Lower leg skin (tissue), 3 donors: Measurements from ENCODE around the gene TES.

Source experiments
- POLR2A ChIP-seq, 2 donors: fragments of 450-650 bp; IDR thresholded peaks; one replicate each; pipeline ENCODE4 v1.6.1; 2016 to 2017; ENCODE audit warnings: antibody characterized with exemption in 2 of 2, mild to moderate bottlenecking in 1 of 2, moderate library complexity in 1 of 2
- TF ChIP-seq, protein P1 (sequence below), 3 donors: fragments of 450-650 bp; IDR thresholded peaks; one replicate each; pipeline ENCODE4 v1.5.1; 2016; ENCODE audit warnings: antibody characterized with exemption in 3 of 3, mild to moderate bottlenecking in 3 of 3, moderate library complexity in 2 of 3

GRCh38 chr7:116198748-116199410, 11.5 kb upstream of the TES start:
- TF ChIP-seq, protein P1, sequence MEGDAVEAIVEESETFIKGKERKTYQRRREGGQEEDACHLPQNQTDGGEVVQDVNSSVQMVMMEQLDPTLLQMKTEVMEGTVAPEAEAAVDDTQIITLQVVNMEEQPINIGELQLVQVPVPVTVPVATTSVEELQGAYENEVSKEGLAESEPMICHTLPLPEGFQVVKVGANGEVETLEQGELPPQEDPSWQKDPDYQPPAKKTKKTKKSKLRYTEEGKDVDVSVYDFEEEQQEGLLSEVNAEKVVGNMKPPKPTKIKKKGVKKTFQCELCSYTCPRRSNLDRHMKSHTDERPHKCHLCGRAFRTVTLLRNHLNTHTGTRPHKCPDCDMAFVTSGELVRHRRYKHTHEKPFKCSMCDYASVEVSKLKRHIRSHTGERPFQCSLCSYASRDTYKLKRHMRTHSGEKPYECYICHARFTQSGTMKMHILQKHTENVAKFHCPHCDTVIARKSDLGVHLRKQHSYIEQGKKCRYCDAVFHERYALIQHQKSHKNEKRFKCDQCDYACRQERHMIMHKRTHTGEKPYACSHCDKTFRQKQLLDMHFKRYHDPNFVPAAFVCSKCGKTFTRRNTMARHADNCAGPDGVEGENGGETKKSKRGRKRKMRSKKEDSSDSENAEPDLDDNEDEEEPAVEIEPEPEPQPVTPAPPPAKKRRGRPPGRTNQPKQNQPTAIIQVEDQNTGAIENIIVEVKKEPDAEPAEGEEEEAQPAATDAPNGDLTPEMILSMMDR (IDR thresholded peaks at IDR 0.05), result no peak
- no peak for TF ChIP-seq POLR2A (IDR thresholded peaks at IDR 0.05)
